HEK293 (cell line): ENCODE measurements around the gene CRACR2A.

Experiments
- CTCF ChIA-PET: fragments of 350-600 bp; formaldehyde crosslinking; extraction: SDS; loops from one replicate; lab custom pipeline; 2021; ENCODE audit warnings: antibody characterized with exemption; lab: Yijun Ruan, JAX
- POLR2A ChIA-PET: fragments of 300-600 bp; formaldehyde crosslinking; extraction: SDS; loops from one replicate; lab custom pipeline; 2020; ENCODE audit warnings: antibody characterized with exemption, inconsistent platforms; lab: Yijun Ruan, JAX
- H3K27ac ChIP-seq: fragments of 200-500 bp; sonication (Bioruptor generic); 2 replicates; pipeline ENCODE4 v1.5.1; 2014; ENCODE audit warnings: low read depth, low read length, control low read depth, inconsistent platforms; ENCODE audit errors: extremely low read depth
- H3K36me3 ChIP-seq, 2 experiments: fragments of 200-500 bp in 1 of 2; sonication (Bioruptor generic) in 1 of 2; 1 replicate in 1 of 2; 2 replicates in 1 of 2; pipeline ENCODE4 v1.5.1; 2014 to 2017; ENCODE audit warnings: inconsistent platforms in 2 of 2, low read length in 2 of 2; ENCODE audit not compliant: control insufficient read depth in 2 of 2, insufficient read depth in 1 of 2
- H3K4me1 ChIP-seq: fragments of 200-500 bp; sonication (Bioruptor generic); 2 replicates; pipeline ENCODE4 v1.5.1; 2014; ENCODE audit warnings: mild to moderate bottlenecking, low read length, inconsistent platforms; ENCODE audit not compliant: control insufficient read depth, insufficient read depth
- H3K4me3 ChIP-seq: 2 replicates; pipeline ENCODE4 v1.5.1; 2011; ENCODE audit warnings: low read depth, mild to moderate bottlenecking, control low read depth, low read length, moderate library complexity
- H3K9me3 ChIP-seq: fragments of 200-500 bp; sonication (Bioruptor generic); 2 replicates; pipeline ENCODE4 v1.5.1; 2014; ENCODE audit warnings: low read depth, low read length, inconsistent platforms; ENCODE audit not compliant: control insufficient read depth, insufficient read depth
- GLI4 ChIP-seq: fragments of 450-650 bp; formaldehyde crosslinking; IDR thresholded peaks from 2 replicates; pipeline ENCODE4 v1.5.1; 2016; ENCODE audit warnings: missing biosample characterization, missing genetic modification characterization
- GLIS1 ChIP-seq: fragments of 450-650 bp; formaldehyde crosslinking; IDR thresholded peaks from 2 replicates; pipeline ENCODE4 v1.5.1; 2016; ENCODE audit warnings: missing biosample characterization, missing genetic modification characterization
- IKZF3 ChIP-seq: fragments of 450-650 bp; IDR thresholded peaks from 2 replicates; pipeline ENCODE4 v1.5.0; 2018; ENCODE audit warnings: missing biosample characterization, mild to moderate bottlenecking, missing genetic modification characterization, moderate library complexity
- ZNF138 ChIP-seq: fragments of 450-650 bp; formaldehyde crosslinking; IDR thresholded peaks from 2 replicates; pipeline ENCODE4 v1.5.1; 2016; ENCODE audit warnings: missing biosample characterization, missing genetic modification characterization, borderline replicate concordance
- ZNF169 ChIP-seq: fragments of 450-650 bp; formaldehyde crosslinking; IDR thresholded peaks from 2 replicates; pipeline ENCODE4 v1.5.1; 2016; ENCODE audit warnings: missing biosample characterization, missing genetic modification characterization
- ZNF175 ChIP-seq: fragments of 450-650 bp; formaldehyde crosslinking; IDR thresholded peaks from 2 replicates; pipeline ENCODE4 v1.5.1; 2016; ENCODE audit warnings: missing biosample characterization, missing genetic modification characterization
- ZNF292 ChIP-seq: fragments of 450-650 bp; formaldehyde crosslinking; IDR thresholded peaks from 2 replicates; pipeline ENCODE4 v1.5.1; 2016; ENCODE audit warnings: low read depth, missing biosample characterization, missing genetic modification characterization, borderline replicate concordance
- ZNF473 ChIP-seq: fragments of 450-650 bp; formaldehyde crosslinking; IDR thresholded peaks from 2 replicates; pipeline ENCODE4 v1.5.1; 2017; ENCODE audit warnings: missing biosample characterization, missing genetic modification characterization
- ZNF521 ChIP-seq: fragments of 450-650 bp; formaldehyde crosslinking; IDR thresholded peaks from 2 replicates; pipeline ENCODE4 v1.5.1; 2017; ENCODE audit warnings: missing biosample characterization, mild to moderate bottlenecking, missing genetic modification characterization
- ZNF585B ChIP-seq: fragments of 450-650 bp; formaldehyde crosslinking; IDR thresholded peaks from 2 replicates; pipeline ENCODE4 v1.5.1; 2016; ENCODE audit warnings: missing biosample characterization, missing genetic modification characterization
- ZNF792 ChIP-seq: fragments of 450-650 bp; formaldehyde crosslinking; IDR thresholded peaks from 2 replicates; pipeline ENCODE4 v1.5.1; 2016; ENCODE audit warnings: missing biosample characterization, missing genetic modification characterization
- ZSCAN23 ChIP-seq: fragments of 450-650 bp; formaldehyde crosslinking; IDR thresholded peaks from 2 replicates; pipeline ENCODE4 v1.5.1; 2016; ENCODE audit warnings: missing biosample characterization, missing genetic modification characterization
- TF ChIP-seq, protein P1 (sequence below): fragments of 450-650 bp; formaldehyde crosslinking; IDR thresholded peaks from 2 replicates; pipeline ENCODE4; 2016; ENCODE audit warnings: missing biosample characterization, missing genetic modification characterization
- TF ChIP-seq, protein P2 (sequence below): fragments of 450-650 bp; formaldehyde crosslinking; optimal IDR thresholded peaks from 2 replicates; pipeline ENCODE3; 2016; ENCODE audit warnings: missing biosample characterization, mild to moderate bottlenecking, missing genetic modification characterization
- TF ChIP-seq, protein P3 (sequence below): fragments of 450-650 bp; formaldehyde crosslinking; IDR thresholded peaks from 2 replicates; pipeline ENCODE4 v1.5.1; 2016; ENCODE audit warnings: missing biosample characterization, missing genetic modification characterization
- TF ChIP-seq, protein P4 (sequence below): fragments of 450-650 bp; formaldehyde crosslinking; IDR thresholded peaks from 2 replicates; pipeline ENCODE4 v1.5.1; 2016; ENCODE audit warnings: missing biosample characterization, missing genetic modification characterization, low read depth

Gene CRACR2A

DNA sequence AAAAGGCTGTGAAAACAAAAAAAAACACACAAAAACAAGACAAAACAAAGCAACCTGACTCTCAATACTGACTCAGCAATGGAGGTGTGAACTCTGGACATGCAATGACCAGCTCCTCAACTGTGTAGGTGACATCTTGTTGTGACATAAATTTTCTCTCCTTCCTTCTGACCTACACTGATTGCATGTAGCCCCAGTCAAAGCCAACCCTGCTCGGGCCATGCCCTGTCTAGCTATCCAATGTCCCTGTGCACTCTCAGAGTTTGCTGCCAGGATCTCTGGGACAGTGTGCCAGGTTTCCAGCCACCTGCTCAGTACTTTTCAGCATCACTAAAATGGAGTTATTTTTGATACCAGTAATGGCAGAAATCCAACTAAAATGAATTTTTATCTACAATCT is 18.9 kb upstream of the CRACR2A start:
- no peaks in the 10 kb centered on the region for H3K9me3 ChIP-seq
- ChIA-PET POLR2A (no interaction called here), CTCF (interaction anchor here (0.9 to 3.7 kb wide), 3 partner anchors 9 to 472 kb away, joined by 3 to 23 read pairs (median 5); no protein-coding TSS in a partner anchor)
- H3K4me1 ChIP-seq, result no peaks in the 10 kb centered on the region
- no peaks in the 10 kb centered on the region for H3K36me3 ChIP-seq
- no peak overlapping the region for H3K27ac ChIP-seq
- no peak overlapping the region for H3K4me3 ChIP-seq
- TF ChIP-seq IKZF3 (tag by site-specific recombination), result no peak

DNA sequence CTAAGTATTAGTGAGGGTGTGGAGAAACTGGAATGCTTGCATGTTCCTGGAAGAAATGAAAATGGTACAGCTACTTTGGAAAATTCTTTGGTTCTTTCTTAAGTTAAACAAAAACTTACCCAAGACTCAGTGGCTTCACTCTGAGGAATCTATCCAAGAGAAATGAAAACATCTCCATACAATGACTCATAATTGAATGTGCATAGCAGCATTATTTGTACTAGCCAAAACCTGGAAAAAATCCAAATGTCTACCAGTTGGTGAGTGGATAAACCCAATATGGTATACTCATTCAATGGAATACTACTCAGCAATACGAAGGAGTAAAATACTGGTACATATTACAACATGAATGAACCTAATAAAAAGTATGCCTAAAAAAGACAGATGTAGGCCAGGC is 18.0 kb upstream of the CRACR2A start:
- TF ChIP-seq ZNF585B (tag by site-specific recombination), result no peak
- TF ChIP-seq ZNF521 (tag by site-specific recombination), result no peak
- TF ChIP-seq, protein P1, sequence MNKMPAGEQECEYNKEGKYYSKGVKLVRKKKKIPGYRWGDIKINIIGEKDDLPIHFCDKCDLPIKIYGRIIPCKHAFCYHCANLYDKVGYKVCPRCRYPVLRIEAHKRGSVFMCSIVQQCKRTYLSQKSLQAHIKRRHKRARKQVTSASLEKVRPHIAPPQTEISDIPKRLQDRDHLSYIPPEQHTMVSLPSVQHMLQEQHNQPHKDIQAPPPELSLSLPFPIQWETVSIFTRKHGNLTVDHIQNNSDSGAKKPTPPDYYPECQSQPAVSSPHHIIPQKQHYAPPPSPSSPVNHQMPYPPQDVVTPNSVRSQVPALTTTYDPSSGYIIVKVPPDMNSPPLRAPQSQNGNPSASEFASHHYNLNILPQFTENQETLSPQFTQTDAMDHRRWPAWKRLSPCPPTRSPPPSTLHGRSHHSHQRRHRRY (tag by site-specific recombination), result no peak
- no peak for TF ChIP-seq ZNF292

DNA sequence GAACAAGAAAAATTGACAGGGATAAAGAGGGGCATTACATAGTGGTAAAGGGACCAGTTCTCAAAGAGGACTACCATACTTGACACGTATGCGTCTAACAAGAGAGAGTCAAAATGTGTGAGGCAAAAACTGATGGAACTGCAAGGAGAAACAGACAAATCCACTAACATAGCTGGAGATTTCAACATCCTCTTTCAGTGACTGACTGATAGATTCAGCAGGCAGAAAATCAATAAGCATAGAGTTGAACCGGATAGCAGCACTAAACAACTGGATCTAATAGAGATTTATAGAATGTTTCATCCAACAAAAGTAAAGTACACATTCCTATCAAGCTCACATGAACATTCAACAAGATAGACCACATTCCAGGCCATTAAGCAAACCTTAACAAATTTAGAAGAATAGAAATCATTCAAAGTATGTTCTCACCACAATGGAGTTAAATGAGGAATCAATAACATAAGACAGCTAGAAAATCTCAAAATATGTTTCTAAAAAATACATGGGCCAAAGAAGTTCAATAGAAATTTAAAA is 16.1 kb upstream of the CRACR2A start:
- Histone ChIP-seq H3K4me3 (no peak overlapping the region), H3K36me3 (no peaks in the 10 kb centered on the region), H3K27ac (no peak overlapping the region), H3K9me3 (no peaks in the 10 kb centered on the region), H3K4me1 (no peaks in the 10 kb centered on the region)
- TF ChIP-seq ZNF175 (tag by site-specific recombination), result no peak
- TF ChIP-seq GLIS1 (tag by site-specific recombination), result no peak
- TF ChIP-seq, protein P2, sequence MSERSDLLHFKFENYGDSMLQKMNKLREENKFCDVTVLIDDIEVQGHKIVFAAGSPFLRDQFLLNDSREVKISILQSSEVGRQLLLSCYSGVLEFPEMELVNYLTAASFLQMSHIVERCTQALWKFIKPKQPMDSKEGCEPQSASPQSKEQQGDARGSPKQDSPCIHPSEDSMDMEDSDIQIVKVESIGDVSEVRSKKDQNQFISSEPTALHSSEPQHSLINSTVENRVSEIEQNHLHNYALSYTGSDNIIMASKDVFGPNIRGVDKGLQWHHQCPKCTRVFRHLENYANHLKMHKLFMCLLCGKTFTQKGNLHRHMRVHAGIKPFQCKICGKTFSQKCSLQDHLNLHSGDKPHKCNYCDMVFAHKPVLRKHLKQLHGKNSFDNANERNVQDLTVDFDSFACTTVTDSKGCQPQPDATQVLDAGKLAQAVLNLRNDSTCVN (tag by site-specific recombination), result no peak
- TF ChIP-seq ZNF473 (tag by site-specific recombination), result no peak
- ChIA-PET POLR2A (no interaction called here), CTCF (interaction anchor here (1.0 kb wide), 1 partner anchor 42 kb away, joined by 3 read pairs; no protein-coding TSS in a partner anchor)

More for the DNA sequence above, 18.0 kb upstream of the CRACR2A start:
- no peak overlapping the region for H3K4me3 ChIP-seq
- no peaks in the 10 kb centered on the region for H3K4me1 ChIP-seq
- CTCF ChIA-PET, result interaction anchor here (3.7 kb wide), 1 partner anchor 471 kb away, joined by 23 read pairs; no protein-coding TSS in a partner anchor
- H3K27ac ChIP-seq, result no peak overlapping the region
- H3K9me3 ChIP-seq, result no peaks in the 10 kb centered on the region
- H3K36me3 ChIP-seq, result no peaks in the 10 kb centered on the region
- POLR2A ChIA-PET, result no interaction called here

DNA sequence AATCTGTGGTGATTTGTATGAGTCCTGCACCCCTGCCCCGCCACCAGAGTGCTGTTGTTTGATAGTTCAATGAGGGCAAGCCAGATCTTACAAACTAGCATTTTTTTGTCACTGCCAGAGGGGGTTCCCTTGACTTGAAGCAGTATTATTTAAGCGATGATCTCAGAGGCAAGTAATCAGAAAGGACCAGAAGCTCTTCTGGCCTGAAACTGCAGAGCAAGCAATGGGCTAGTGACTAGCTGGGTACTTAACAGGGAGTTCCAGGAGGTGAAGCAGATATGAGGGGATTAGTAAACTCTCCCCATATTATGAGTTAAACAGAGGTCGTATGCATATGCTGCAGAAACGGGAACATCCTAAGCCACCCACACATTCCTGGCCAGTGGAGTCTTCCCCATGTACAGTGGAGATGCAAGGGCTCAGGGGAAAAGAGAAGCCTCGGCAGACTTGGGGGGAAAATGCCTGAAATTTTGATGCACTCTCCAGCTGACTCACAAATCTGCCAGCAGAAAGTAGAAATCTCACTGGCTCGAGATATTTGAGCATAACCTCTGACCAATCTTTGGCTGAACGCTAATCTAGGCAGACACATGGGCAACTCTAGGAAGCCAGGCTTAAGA is 8.3 kb upstream of the CRACR2A start:
- H3K9me3 ChIP-seq, result no peaks in the 10 kb centered on the region
- ChIA-PET POLR2A (no interaction called here), CTCF (interaction anchor here (0.6 to 1.1 kb wide), 5 partner anchors 16 to 1149 kb away, joined by 3 to 9 read pairs (median 3); no protein-coding TSS in a partner anchor)
- no peak for TF ChIP-seq ZNF138
- no peak for TF ChIP-seq ZNF792 (tag by site-specific recombination)
- TF ChIP-seq, protein P3, sequence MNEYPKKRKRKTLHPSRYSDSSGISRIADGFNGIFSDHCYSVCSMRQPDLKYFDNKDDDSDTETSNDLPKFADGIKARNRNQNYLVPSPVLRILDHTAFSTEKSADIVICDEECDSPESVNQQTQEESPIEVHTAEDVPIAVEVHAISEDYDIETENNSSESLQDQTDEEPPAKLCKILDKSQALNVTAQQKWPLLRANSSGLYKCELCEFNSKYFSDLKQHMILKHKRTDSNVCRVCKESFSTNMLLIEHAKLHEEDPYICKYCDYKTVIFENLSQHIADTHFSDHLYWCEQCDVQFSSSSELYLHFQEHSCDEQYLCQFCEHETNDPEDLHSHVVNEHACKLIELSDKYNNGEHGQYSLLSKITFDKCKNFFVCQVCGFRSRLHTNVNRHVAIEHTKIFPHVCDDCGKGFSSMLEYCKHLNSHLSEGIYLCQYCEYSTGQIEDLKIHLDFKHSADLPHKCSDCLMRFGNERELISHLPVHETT (tag by site-specific recombination), result no peak
- TF ChIP-seq GLI4 (tag by site-specific recombination), result no peak
- no peak for TF ChIP-seq ZSCAN23 (tag by site-specific recombination)
- no peak for TF ChIP-seq ZNF169 (tag by site-specific recombination)
- TF ChIP-seq, protein P4, sequence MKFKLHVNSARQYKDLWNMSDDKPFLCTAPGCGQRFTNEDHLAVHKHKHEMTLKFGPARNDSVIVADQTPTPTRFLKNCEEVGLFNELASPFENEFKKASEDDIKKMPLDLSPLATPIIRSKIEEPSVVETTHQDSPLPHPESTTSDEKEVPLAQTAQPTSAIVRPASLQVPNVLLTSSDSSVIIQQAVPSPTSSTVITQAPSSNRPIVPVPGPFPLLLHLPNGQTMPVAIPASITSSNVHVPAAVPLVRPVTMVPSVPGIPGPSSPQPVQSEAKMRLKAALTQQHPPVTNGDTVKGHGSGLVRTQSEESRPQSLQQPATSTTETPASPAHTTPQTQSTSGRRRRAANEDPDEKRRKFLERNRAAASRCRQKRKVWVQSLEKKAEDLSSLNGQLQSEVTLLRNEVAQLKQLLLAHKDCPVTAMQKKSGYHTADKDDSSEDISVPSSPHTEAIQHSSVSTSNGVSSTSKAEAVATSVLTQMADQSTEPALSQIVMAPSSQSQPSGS (tag by site-specific recombination), result no peak

More for the DNA sequence above, 8.3 kb upstream of the CRACR2A start:
- no peaks in the 10 kb centered on the region for H3K4me1 ChIP-seq
- H3K4me3 ChIP-seq, result no peak overlapping the region
- H3K36me3 ChIP-seq, result no peaks in the 10 kb centered on the region
- no peak overlapping the region for H3K27ac ChIP-seq
